ENCODE data around the gene NREP. TPM values are rescaled to one million over a fixed set of nuclear protein-coding genes. Genes with fewer than 3 reads are reported as not detected.

Gene NREP
- total RNA-seq, 1 donor from 2014 or later, result 465 TPM

- no peaks in the 10 kb centered on the region for H3K9me3 ChIP-seq (ENCODE audit: low read depth)
- no peaks in the 10 kb centered on the region for H3K9me3 Mint-ChIP-seq
- H3K79me2 ChIP-seq (ENCODE audit: low read depth), result no peaks in the 10 kb centered on the region
- no peak overlapping the region for H2AFZ ChIP-seq (replicated peaks)
- H3K4me1 ChIP-seq, result peaks cover 24% of the 10 kb centered on the region
- no peaks in the 10 kb centered on the region for H3K36me3 ChIP-seq
- TF ChIP-seq EZH2phosphoT487 (IDR thresholded peaks at IDR 0.05) (no peak), EZH2 (IDR thresholded peaks at IDR 0.05) (no peak)
- peaks cover 2% of the 10 kb centered on the region for H3K27me3 Mint-ChIP-seq (ENCODE audit: insufficient read depth, low read depth)
- no peaks in the 10 kb centered on the region for H3K36me3 Mint-ChIP-seq
- H3K4me2 ChIP-seq, result no peak overlapping the region
- H3F3A ChIP-seq (ENCODE audit: low read depth), result no peaks in the 10 kb centered on the region
- peaks cover 14% of the 10 kb centered on the region for H3K4me1 Mint-ChIP-seq
- H3K27ac Mint-ChIP-seq, result no peak overlapping the region
- H3K9ac ChIP-seq, result no peak overlapping the region
- H3K27ac ChIP-seq, result no peak overlapping the region
- no peak for DNase-seq (ENCODE audit: low spot score)
- no peaks in the 10 kb centered on the region for H4K20me1 ChIP-seq (ENCODE audit: low read depth)
- no peak overlapping the region for H3K4me3 Mint-ChIP-seq
- H3K27me3 ChIP-seq, result no peaks in the 10 kb centered on the region
- no peak overlapping the region for H3K4me3 ChIP-seq
Observed at GRCh38 chr5:111776913-111777781, 20.2 kb upstream of the NREP start.

GRCh38 chr5:111775224-111775623 is 18.2 kb upstream of the NREP start:
- Histone ChIP-seq H3K36me3 (no peaks in the 10 kb centered on the region), H3K4me1 (peaks cover 24% of the 10 kb centered on the region), H3K27me3 (no peaks in the 10 kb centered on the region), H3K9me3 (ENCODE audit: low read depth) (no peaks in the 10 kb centered on the region), H3K79me2 (ENCODE audit: low read depth) (no peaks in the 10 kb centered on the region), H3F3A (ENCODE audit: low read depth) (no peaks in the 10 kb centered on the region), H3K27ac (no peak overlapping the region), H3K4me2 (peak overlapping the region; percentile 42), H4K20me1 (ENCODE audit: low read depth) (no peaks in the 10 kb centered on the region), H3K9ac (no peak overlapping the region), H2AFZ (replicated peaks) (peak overlapping the region; percentile 48), H3K4me3 (no peak overlapping the region)
- no peak for DNase-seq (ENCODE audit: low spot score)
- TF ChIP-seq EZH2 (IDR thresholded peaks at IDR 0.05), result no peak
- TF ChIP-seq EZH2phosphoT487 (IDR thresholded peaks at IDR 0.05), result no peak
- TF ChIP-seq CTCF (IDR thresholded peaks at IDR 0.05), result no peak
- H3K4me1 Mint-ChIP-seq, result peaks cover 14% of the 10 kb centered on the region
- no peak overlapping the region for H3K4me3 Mint-ChIP-seq
- peaks cover 2% of the 10 kb centered on the region for H3K27me3 Mint-ChIP-seq (ENCODE audit: insufficient read depth, low read depth)
- no peaks in the 10 kb centered on the region for H3K9me3 Mint-ChIP-seq
- H3K36me3 Mint-ChIP-seq, result no peaks in the 10 kb centered on the region
- H3K27ac Mint-ChIP-seq, result peak overlapping the region; percentile 85

- H3F3A ChIP-seq (ENCODE audit: low read depth), result no peaks in the 10 kb centered on the region
- no peaks in the 10 kb centered on the region for H3K9me3 ChIP-seq (ENCODE audit: low read depth)
- no peak overlapping the region for H3K4me3 ChIP-seq
- H3K27me3 ChIP-seq, result no peaks in the 10 kb centered on the region
- Mint-ChIP-seq H3K4me3 (no peak overlapping the region), H3K4me1 (peaks cover 14% of the 10 kb centered on the region), H3K27ac (peak overlapping the region; percentile 85), H3K27me3 (ENCODE audit: insufficient read depth, low read depth) (peaks cover 2% of the 10 kb centered on the region), H3K9me3 (no peaks in the 10 kb centered on the region), H3K36me3 (no peaks in the 10 kb centered on the region)
- H2AFZ ChIP-seq (replicated peaks), result peak overlapping the region; percentile 48
- TF ChIP-seq EZH2 (IDR thresholded peaks at IDR 0.05) (no peak), EZH2phosphoT487 (IDR thresholded peaks at IDR 0.05) (no peak), CTCF (IDR thresholded peaks at IDR 0.05) (no peak)
- DNase-seq (ENCODE audit: low spot score), result peak; percentile 74
- no peaks in the 10 kb centered on the region for H3K36me3 ChIP-seq
- peak overlapping the region; percentile 49 for H3K4me2 ChIP-seq
- H3K9ac ChIP-seq, result no peak overlapping the region
- H3K4me1 ChIP-seq, result peaks cover 24% of the 10 kb centered on the region
- H4K20me1 ChIP-seq (ENCODE audit: low read depth), result no peaks in the 10 kb centered on the region
- H3K27ac ChIP-seq, result no peak overlapping the region
- H3K79me2 ChIP-seq (ENCODE audit: low read depth), result no peaks in the 10 kb centered on the region
Observed at GRCh38 chr5:111774525-111774924, 17.5 kb upstream of the NREP start.

Data from neural progenitor cell (in vitro differentiated cells).